Bronchial epithelial cell (primary cell): ENCODE measurements around the gene NME7. TPM values are rescaled to one million over a fixed set of nuclear protein-coding genes. Genes with fewer than 3 reads are reported as not detected.

ENCODE experiments used
- DNase-seq: peaks from one replicate; pipeline ENCODE4 v3.0.0-alpha.2; 2010; ENCODE audit warnings: low read depth
- FAIRE-seq: peaks from 2 replicates; lab custom pipeline; 2011; peaks lifted over from hg19 to GRCh38; lab: Jason Lieb, UNC
- H3K27me3 ChIP-seq: 2 replicates; pipeline ENCODE4 v1.5.1; 2011; ENCODE audit warnings: low read length; ENCODE audit not compliant: control insufficient read depth, insufficient read depth
- H3K36me3 ChIP-seq: 2 replicates; pipeline ENCODE4 v1.5.1; 2011; ENCODE audit warnings: low read length; ENCODE audit not compliant: control insufficient read depth, insufficient read depth
- H3K4me3 ChIP-seq: 2 replicates; pipeline ENCODE4 v1.5.1; 2011; ENCODE audit warnings: mild to moderate bottlenecking, low read depth, low read length, control low read depth
- CTCF ChIP-seq: IDR thresholded peaks from 2 replicates; pipeline ENCODE4 v1.5.1; 2011; ENCODE audit warnings: mild to moderate bottlenecking, moderate library complexity, low read length, control low read depth, inconsistent platforms; ENCODE audit not compliant: insufficient read depth, severe bottlenecking
- total RNA-seq: library from RNA; depleted of rRNA; stranded (reverse); fragments of >200 nt; gene quantifications from 2 replicates; pipeline ENCODE4 v1.2.1, GENCODE V29; 2014

Gene NME7
- total RNA-seq, 1 donor from 2014 or later: 11.6 TPM

GRCh38 chr1:169163059-169163458, 204.5 kb downstream of the NME7 start:
- Histone ChIP-seq H3K36me3 (no peaks in the 10 kb centered on the region), H3K4me3 (no peak overlapping the region), H3K27me3 (no peaks in the 10 kb centered on the region)
- no peak for FAIRE-seq
- peak; percentile 78 for DNase-seq
- no peak for TF ChIP-seq CTCF

- no peak overlapping the region for H3K4me3 ChIP-seq
- DNase-seq: peak; percentile 42
- H3K27me3 ChIP-seq: no peaks in the 10 kb centered on the region
- no peaks in the 10 kb centered on the region for H3K36me3 ChIP-seq
- TF ChIP-seq CTCF: no peak
- no peak for FAIRE-seq
Measured at GRCh38 chr1:169161496-169162194, 206.0 kb downstream of the NME7 start.

GRCh38 chr1:169160845-169161495, 206.6 kb downstream of the NME7 start:
- DNase-seq (peak; percentile 84), FAIRE-seq (no peak)
- no peak for TF ChIP-seq CTCF
- no peaks in the 10 kb centered on the region for H3K36me3 ChIP-seq
- H3K4me3 ChIP-seq: no peak overlapping the region
- no peaks in the 10 kb centered on the region for H3K27me3 ChIP-seq

- Histone ChIP-seq H3K36me3 (no peaks in the 10 kb centered on the region), H3K27me3 (no peaks in the 10 kb centered on the region), H3K4me3 (no peak overlapping the region)
- DNase-seq (no peak), FAIRE-seq (no peak)
- TF ChIP-seq CTCF: no peak
Measured at GRCh38 chr1:169156580-169156979, 211.0 kb downstream of the NME7 start.

GRCh38 chr1:169155675-169156074, 211.9 kb downstream of the NME7 start:
- H3K27me3 ChIP-seq: no peaks in the 10 kb centered on the region
- DNase-seq (no peak), FAIRE-seq (no peak)
- H3K4me3 ChIP-seq: no peak overlapping the region
- no peak for TF ChIP-seq CTCF
- no peaks in the 10 kb centered on the region for H3K36me3 ChIP-seq

GRCh38 chr1:169151338-169151837, 216.2 kb downstream of the NME7 start:
- no peak for DNase-seq
- Histone ChIP-seq H3K27me3 (no peaks in the 10 kb centered on the region), H3K4me3 (no peak overlapping the region), H3K36me3 (no peaks in the 10 kb centered on the region)
- TF ChIP-seq CTCF: no peak
- no peak for FAIRE-seq
